HCT116 (cell line): ENCODE measurements around the gene SLC22A23. TPM values are rescaled to one million over a fixed set of nuclear protein-coding genes. Genes with fewer than 3 reads are reported as not detected.

Source experiments
- ATAC-seq: fragments of 200-7000 bp; cut with Tn5 transposase; 2 replicates; pipeline ENCODE4 v1.9.1; 2020; ENCODE audit warnings: mild to moderate bottlenecking, moderate library complexity
- BruUV-seq: library from RNA; stranded (reverse); fragments of 400-500 nt; replicated peaks from 2 replicates; lab custom pipeline; 2021; lab: Mats Ljungman, UMichigan
- CTCF ChIA-PET: fragments of 300-600 bp; sonication (Branson Sonifier 250); formaldehyde crosslinking; loops from one replicate; lab custom pipeline; 2021; ENCODE audit warnings: antibody characterized with exemption; lab: Charles Lee
- POLR2A ChIA-PET: fragments of 300-600, 350-600 bp; sonication (Branson Sonifier 250); formaldehyde crosslinking; loops from one replicate; lab custom pipeline; 2021; ENCODE audit warnings: antibody characterized with exemption; lab: Charles Lee
- RAD21 ChIA-PET, 2 experiments: fragments of 300-600 bp; sonication (Branson Sonifier 250); formaldehyde crosslinking; loops; one replicate each; lab custom pipeline; 2023; ENCODE audit warnings: low total read pairs in 2 of 2; ENCODE audit not compliant: uncharacterized antibody in 2 of 2, unreplicated experiment in 2 of 2, low non-redundant PET in 1 of 2; lab: Charles Lee
- DNase-seq: peaks from one replicate; pipeline ENCODE4 v3.0.0-alpha.2; 2010; ENCODE audit warnings: low read depth, low spot score
- H2AFZ ChIP-seq: fragments of 200-600 bp; shearing (Covaris generic), sonication (generic); 2 replicates; pipeline ENCODE4 v1.6.1; 2017; ENCODE audit warnings: low read depth, mixed run types, mixed read lengths, antibody characterized with exemption, low read length; ENCODE audit not compliant: poor library complexity, severe bottlenecking
- H3K27ac ChIP-seq: 2 replicates; pipeline ENCODE4 v1.5.1; 2012; ENCODE audit warnings: low read depth, low read length
- H3K27me3 ChIP-seq: fragments of 200-600 bp; sonication (generic); 2 replicates; pipeline ENCODE4 v1.6.1; 2016; ENCODE audit warnings: mixed run types, low read length, mixed read lengths; ENCODE audit not compliant: insufficient read depth
- H3K36me3 ChIP-seq, 2 experiments: fragments of 200-500 bp in 1 of 2; fragments of 200-600 bp in 1 of 2; sonication (Bioruptor generic) in 1 of 2; sonication (generic) in 1 of 2; 2 replicates each; pipeline versions ENCODE4 v1.5.1 to v1.6.1; 2014 to 2016; ENCODE audit warnings: low read length in 2 of 2, inconsistent platforms in 1 of 2, mixed read lengths in 1 of 2, mixed run types in 1 of 2; ENCODE audit not compliant: insufficient read depth in 2 of 2, control insufficient read depth in 1 of 2
- H3K4me1 ChIP-seq, 2 experiments: fragments of 200-600 bp in 1 of 2; sonication (generic) in 1 of 2; 2 replicates each; pipeline versions ENCODE4 v1.5.1 to v1.6.1; 2012 to 2017; ENCODE audit warnings: low read length in 2 of 2, inconsistent platforms in 1 of 2, mild to moderate bottlenecking in 1 of 2, mixed read lengths in 1 of 2, mixed run types in 1 of 2, moderate library complexity in 1 of 2; ENCODE audit not compliant: insufficient read depth in 2 of 2, control insufficient read depth in 1 of 2
- H3K4me2 ChIP-seq: fragments of 200-600 bp; sonication (generic); 2 replicates; pipeline ENCODE4 v1.6.1; 2017; ENCODE audit warnings: mixed run types, low read length, mixed read lengths
- H3K4me3 ChIP-seq, 2 experiments: fragments of 200-600 bp in 1 of 2; sonication (generic) in 1 of 2; replicated peaks in 1 of 2; 2 replicates each; pipeline ENCODE4 v1.5.1; 2011 to 2016; ENCODE audit warnings: low read length in 2 of 2, control low read depth in 1 of 2, low read depth in 1 of 2, mild to moderate bottlenecking in 1 of 2, mixed read lengths in 1 of 2, mixed run types in 1 of 2
- H3K79me2 ChIP-seq: fragments of 200-600 bp; sonication (generic); 2 replicates; pipeline ENCODE4 v1.6.1; 2017; ENCODE audit warnings: mild to moderate bottlenecking, mixed run types, low read length, moderate library complexity, mixed read lengths; ENCODE audit not compliant: insufficient read depth
- H3K9ac ChIP-seq: fragments of 200-600 bp; sonication (generic); 2 replicates; pipeline ENCODE4 v1.6.1; 2016; ENCODE audit warnings: low read length, mixed read lengths
- H3K9me2 ChIP-seq: fragments of 200-600 bp; sonication (generic), shearing (Covaris generic); 2 replicates; pipeline ENCODE4 v1.6.1; 2017; ENCODE audit warnings: mixed run types, mild to moderate bottlenecking, moderate library complexity; ENCODE audit not compliant: insufficient read depth
- H3K9me3 ChIP-seq, 2 experiments: fragments of 200-500 bp in 1 of 2; fragments of 200-600 bp in 1 of 2; sonication (Bioruptor generic) in 1 of 2; sonication (generic) in 1 of 2; 2 replicates each; pipeline ENCODE4 v1.6.1; 2014 to 2017; ENCODE audit warnings: low read length in 2 of 2, mixed read lengths in 2 of 2, inconsistent platforms in 1 of 2, low read depth in 1 of 2, mild to moderate bottlenecking in 1 of 2, mixed run types in 1 of 2, moderate library complexity in 1 of 2; ENCODE audit not compliant: control insufficient read depth in 1 of 2, insufficient read depth in 1 of 2
- H4K20me1 ChIP-seq: fragments of 200-600 bp; sonication (generic), shearing (Covaris generic); 2 replicates; pipeline ENCODE4 v1.6.1; 2017; ENCODE audit warnings: mixed run types, mild to moderate bottlenecking, moderate library complexity; ENCODE audit not compliant: insufficient read depth
- CBX3 ChIP-seq: IDR thresholded peaks from 2 replicates; pipeline ENCODE4 v1.6.1; 2012; ENCODE audit warnings: low read depth
- CEBPB ChIP-seq: IDR thresholded peaks from 2 replicates; pipeline ENCODE4 v1.6.1; 2012; ENCODE audit warnings: low read depth
- EGR1 ChIP-seq: IDR thresholded peaks from 2 replicates; pipeline ENCODE4 v1.6.1; 2012; ENCODE audit warnings: low read depth
- ELF1 ChIP-seq: IDR thresholded peaks from 2 replicates; pipeline ENCODE4 v1.6.1; 2012; ENCODE audit warnings: low read depth, borderline replicate concordance
- EZH2 ChIP-seq: fragments of 200-600 bp; sonication (generic); IDR thresholded peaks from 2 replicates; pipeline ENCODE4 v1.6.1; 2017; ENCODE audit warnings: antibody characterized with exemption, mixed run types
- EZH2phosphoT487 ChIP-seq: fragments of 200-600 bp; IDR thresholded peaks from 2 replicates; pipeline ENCODE4 v1.6.1; 2018; ENCODE audit warnings: antibody characterized with exemption, borderline replicate concordance
- FOSL1 ChIP-seq: IDR thresholded peaks from 2 replicates; pipeline ENCODE4 v1.6.1; 2012; ENCODE audit warnings: low read depth
- JUND ChIP-seq: IDR thresholded peaks from 2 replicates; pipeline ENCODE4 v1.6.1; 2012
- MAX ChIP-seq: IDR thresholded peaks from 2 replicates; pipeline ENCODE4 v1.6.1; 2012
- POLR2AphosphoS5 ChIP-seq: IDR thresholded peaks from 2 replicates; pipeline ENCODE4 v1.6.1; 2011; ENCODE audit warnings: mild to moderate bottlenecking, low read depth, low read length, moderate library complexity
- RAD21 ChIP-seq: IDR thresholded peaks from 2 replicates; pipeline ENCODE4 v1.6.1; 2012; ENCODE audit warnings: low read depth, mild to moderate bottlenecking
- SIN3A ChIP-seq: IDR thresholded peaks from 2 replicates; pipeline ENCODE4 v1.6.1; 2012; ENCODE audit warnings: low read depth
- SP1 ChIP-seq: IDR thresholded peaks from 2 replicates; pipeline ENCODE4 v1.6.1; 2012; ENCODE audit warnings: low read depth
- TCF7L2 ChIP-seq: IDR thresholded peaks from 2 replicates; pipeline ENCODE4 v1.7.0; 2011; ENCODE audit warnings: borderline replicate concordance, inconsistent platforms; ENCODE audit not compliant: insufficient read depth, insufficient read length; ENCODE audit errors: extremely low read depth
- YY1 ChIP-seq: IDR thresholded peaks from 2 replicates; pipeline ENCODE4 v1.6.1; 2011; ENCODE audit warnings: low read length, low read depth, moderate library complexity, mild to moderate bottlenecking; ENCODE audit not compliant: insufficient replicate concordance; ENCODE audit errors: extremely low read depth
- ZBTB33 ChIP-seq: IDR thresholded peaks from 2 replicates; pipeline ENCODE4 v1.6.1; 2011; ENCODE audit warnings: mild to moderate bottlenecking, low read length, moderate library complexity; ENCODE audit not compliant: insufficient replicate concordance; ENCODE audit errors: extremely low read depth
- ZFX ChIP-seq: fragments of 450-650 bp; IDR thresholded peaks from 2 replicates; pipeline ENCODE4 v1.6.1; 2017
- ZNF274 ChIP-seq: fragments of 200-500 bp; sonication (Bioruptor generic); IDR thresholded peaks from 2 replicates; pipeline ENCODE4 v1.6.1; 2014; ENCODE audit warnings: mild to moderate bottlenecking, low read depth, low read length, inconsistent platforms
- intact Hi-C: fragments of 100-400 bp; cut with micrococcal nuclease; formaldehyde crosslinking; loops from 2 replicates; pipeline ENCODE4 v1.10.0; 2022
- total RNA-seq: library from RNA; stranded (reverse); gene quantifications from one replicate; pipeline ENCODE4 v1.2.1, GENCODE V29; 2021; ENCODE audit not compliant: unreplicated experiment
- TF ChIP-seq, protein P1 (sequence below): IDR thresholded peaks from 2 replicates; pipeline ENCODE4 v1.6.1; 2012; ENCODE audit warnings: low read depth
- TF ChIP-seq, protein P2 (sequence below): IDR thresholded peaks from 2 replicates; pipeline ENCODE4 v1.6.1; 2012

The SLC22A23 gene
- total RNA-seq, 1 experiment from 2014 or later: 11.5 TPM

DNA sequence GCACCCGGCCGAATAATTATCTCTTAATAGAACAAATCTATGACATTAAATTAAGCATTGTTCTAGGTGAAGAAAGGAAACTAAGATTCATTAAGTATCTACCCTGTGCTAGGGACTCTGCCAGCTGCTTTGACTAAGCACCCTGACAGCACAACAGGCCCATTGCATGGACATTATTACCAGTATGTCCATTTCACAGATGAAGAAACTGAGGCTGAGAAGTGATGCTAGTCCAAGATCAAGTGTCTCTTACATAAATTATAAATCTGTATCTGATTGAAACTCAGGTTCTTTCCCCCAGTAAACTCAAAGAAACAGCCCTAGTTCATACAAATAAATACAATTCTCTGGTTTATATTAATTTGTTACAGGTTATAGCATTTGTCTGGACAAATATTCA, 31.3 kb downstream of the SLC22A23 start:
- ATAC-seq: no peak
- BruUV-seq: no TSS peak
- no peaks in the 10 kb centered on the region for H3K4me1 ChIP-seq

More for the DNA sequence above, 31.3 kb downstream of the SLC22A23 start:
- ChIA-PET POLR2A (no interaction called here), CTCF (no interaction called here), RAD21 (no interaction called here)
- Histone ChIP-seq H3K9ac (no peak overlapping the region), H3K79me2 (no peaks in the 10 kb centered on the region; the same call in 1 of the 2 replicates), H3K36me3 (no peaks in the 10 kb centered on the region), H3K27ac (no peak overlapping the region), H3K9me3 (no peaks in the 10 kb centered on the region), H2AFZ (no peak overlapping the region), H3K27me3 (no peaks in the 10 kb centered on the region), H3K4me2 (no peak overlapping the region), H3K4me3 (no peak overlapping the region), H4K20me1 (no peaks in the 10 kb centered on the region), H3K9me2 (no peaks in the 10 kb centered on the region)
- no peak for DNase-seq
- TF ChIP-seq ELF1: no peak
- no peak for TF ChIP-seq FOSL1
- no peak for TF ChIP-seq JUND
- TF ChIP-seq TCF7L2: no peak
- TF ChIP-seq SIN3A: no peak
- no peak for TF ChIP-seq RAD21
- TF ChIP-seq EZH2phosphoT487: no peak
- no peak for TF ChIP-seq ZNF274
- no peak for TF ChIP-seq EGR1
- no peak for TF ChIP-seq CBX3
- TF ChIP-seq ZFX: no peak
- no peak for TF ChIP-seq SP1
- TF ChIP-seq, protein P1, sequence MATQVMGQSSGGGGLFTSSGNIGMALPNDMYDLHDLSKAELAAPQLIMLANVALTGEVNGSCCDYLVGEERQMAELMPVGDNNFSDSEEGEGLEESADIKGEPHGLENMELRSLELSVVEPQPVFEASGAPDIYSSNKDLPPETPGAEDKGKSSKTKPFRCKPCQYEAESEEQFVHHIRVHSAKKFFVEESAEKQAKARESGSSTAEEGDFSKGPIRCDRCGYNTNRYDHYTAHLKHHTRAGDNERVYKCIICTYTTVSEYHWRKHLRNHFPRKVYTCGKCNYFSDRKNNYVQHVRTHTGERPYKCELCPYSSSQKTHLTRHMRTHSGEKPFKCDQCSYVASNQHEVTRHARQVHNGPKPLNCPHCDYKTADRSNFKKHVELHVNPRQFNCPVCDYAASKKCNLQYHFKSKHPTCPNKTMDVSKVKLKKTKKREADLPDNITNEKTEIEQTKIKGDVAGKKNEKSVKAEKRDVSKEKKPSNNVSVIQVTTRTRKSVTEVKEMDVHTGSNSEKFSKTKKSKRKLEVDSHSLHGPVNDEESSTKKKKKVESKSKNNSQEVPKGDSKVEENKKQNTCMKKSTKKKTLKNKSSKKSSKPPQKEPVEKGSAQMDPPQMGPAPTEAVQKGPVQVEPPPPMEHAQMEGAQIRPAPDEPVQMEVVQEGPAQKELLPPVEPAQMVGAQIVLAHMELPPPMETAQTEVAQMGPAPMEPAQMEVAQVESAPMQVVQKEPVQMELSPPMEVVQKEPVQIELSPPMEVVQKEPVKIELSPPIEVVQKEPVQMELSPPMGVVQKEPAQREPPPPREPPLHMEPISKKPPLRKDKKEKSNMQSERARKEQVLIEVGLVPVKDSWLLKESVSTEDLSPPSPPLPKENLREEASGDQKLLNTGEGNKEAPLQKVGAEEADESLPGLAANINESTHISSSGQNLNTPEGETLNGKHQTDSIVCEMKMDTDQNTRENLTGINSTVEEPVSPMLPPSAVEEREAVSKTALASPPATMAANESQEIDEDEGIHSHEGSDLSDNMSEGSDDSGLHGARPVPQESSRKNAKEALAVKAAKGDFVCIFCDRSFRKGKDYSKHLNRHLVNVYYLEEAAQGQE: no peak
- no peak for TF ChIP-seq EZH2
- TF ChIP-seq POLR2AphosphoS5: no peak
- TF ChIP-seq YY1: no peak
- no peak for TF ChIP-seq MAX
- no peak for TF ChIP-seq ZBTB33
- TF ChIP-seq, protein P2, sequence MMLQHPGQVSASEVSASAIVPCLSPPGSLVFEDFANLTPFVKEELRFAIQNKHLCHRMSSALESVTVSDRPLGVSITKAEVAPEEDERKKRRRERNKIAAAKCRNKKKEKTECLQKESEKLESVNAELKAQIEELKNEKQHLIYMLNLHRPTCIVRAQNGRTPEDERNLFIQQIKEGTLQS: no peak
- no peak for TF ChIP-seq CEBPB
- intact Hi-C loops: no loop called here
